WI38 (cell line): ENCODE data around the gene TGM3.

Experiments used
- H3K4me3 ChIP-seq: 2 replicates; pipeline ENCODE4 v1.5.1; 2011; ENCODE audit warnings: low read depth, mild to moderate bottlenecking, control low read depth, low read length
- CTCF ChIP-seq: IDR thresholded peaks from 2 replicates; pipeline ENCODE4 v1.5.1; 2012; ENCODE audit warnings: low read depth, mild to moderate bottlenecking, control low read depth, low read length

TGM3 gene

GRCh38 chr20:2346188-2346587 is 50.4 kb downstream of the TGM3 start:
- no peak overlapping the region for H3K4me3 ChIP-seq
- TF ChIP-seq CTCF = no peak

GRCh38 chr20:2348336-2348735 is 52.5 kb downstream of the TGM3 start:
- no peak for TF ChIP-seq CTCF
- H3K4me3 ChIP-seq = no peak overlapping the region

GRCh38 chr20:2349801-2350200 is 54.0 kb downstream of the TGM3 start:
- no peak overlapping the region for H3K4me3 ChIP-seq
- TF ChIP-seq CTCF = no peak

DNA sequence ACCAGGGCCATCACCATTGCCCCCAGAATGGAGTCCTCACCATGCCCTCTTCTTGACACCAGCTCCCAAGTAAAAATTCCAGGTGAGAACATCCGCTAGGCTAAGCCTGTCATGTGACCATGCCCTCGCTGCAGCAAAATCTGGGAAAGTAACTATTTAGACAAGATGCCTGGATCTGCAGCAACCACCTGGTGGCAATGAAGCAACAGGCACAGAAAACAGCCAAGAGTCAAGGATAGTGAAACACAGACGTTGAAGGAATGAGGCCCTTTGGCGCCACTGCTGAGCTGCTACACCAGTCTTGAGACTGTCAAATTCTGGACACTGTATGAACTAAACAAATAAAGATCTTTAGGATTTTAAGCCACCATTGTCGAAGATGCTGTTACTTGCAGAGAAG is 54.8 kb downstream of the TGM3 start:
- no peak overlapping the region for H3K4me3 ChIP-seq
- no peak for TF ChIP-seq CTCF

DNA sequence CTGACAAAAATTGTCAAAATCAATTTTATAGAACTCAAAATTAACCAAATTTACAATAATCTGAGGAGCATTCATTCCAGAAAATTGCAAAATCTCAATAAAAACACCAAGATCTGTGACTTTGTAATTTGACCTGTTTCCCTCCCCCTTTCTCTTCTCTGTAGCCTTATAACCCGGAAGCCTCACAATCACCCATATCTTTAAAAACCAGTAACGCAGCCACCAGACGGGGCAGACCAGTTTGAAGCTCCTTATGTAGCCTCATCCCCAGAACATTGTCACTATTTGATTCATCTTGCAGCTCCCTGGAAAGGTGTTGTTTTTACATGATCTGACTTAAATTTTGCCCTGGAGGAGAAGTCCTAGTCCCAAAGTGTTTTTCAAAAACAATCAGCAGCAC is 57.4 kb downstream of the TGM3 start:
- TF ChIP-seq CTCF = no peak
- no peak overlapping the region for H3K4me3 ChIP-seq

DNA sequence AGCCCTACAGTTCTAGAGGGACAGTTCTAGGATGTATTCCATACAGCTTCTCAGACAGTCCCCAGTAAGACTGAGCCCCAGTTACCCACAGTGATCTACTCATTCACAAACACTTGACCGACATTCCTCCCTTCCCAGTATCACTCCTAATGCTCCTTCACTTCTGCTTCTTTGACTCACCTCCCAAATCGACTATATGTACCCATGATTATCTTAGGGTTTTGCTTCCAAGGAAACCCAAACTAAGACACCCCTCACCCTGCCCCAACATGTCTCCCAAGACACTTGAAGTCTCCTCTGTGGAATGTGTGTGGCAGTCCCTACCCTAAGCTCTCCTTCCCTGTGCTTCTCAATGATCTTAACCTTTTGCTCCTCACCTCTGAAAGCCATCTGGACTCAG is 61.3 kb downstream of the TGM3 start:
- TF ChIP-seq CTCF = no peak
- H3K4me3 ChIP-seq = no peak overlapping the region

DNA sequence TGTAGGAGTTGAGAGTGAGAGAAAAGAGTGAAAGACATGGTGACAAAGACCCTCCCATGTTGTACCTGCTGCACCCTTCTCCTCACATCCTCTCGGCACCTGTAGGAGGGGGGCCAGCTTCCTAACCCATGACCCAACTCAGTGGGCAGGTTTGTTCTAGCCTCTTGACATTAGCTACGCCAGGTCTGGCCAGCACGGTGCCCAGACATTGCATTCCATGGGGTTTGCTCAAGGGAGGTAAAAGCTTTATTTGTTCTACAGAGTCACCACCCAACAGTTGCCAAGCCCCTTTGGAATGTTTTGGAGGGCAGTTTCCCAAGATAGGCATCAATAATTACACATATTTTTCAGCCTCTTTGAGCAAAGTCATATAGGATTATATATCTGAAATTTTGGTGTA is 62.2 kb downstream of the TGM3 start:
- TF ChIP-seq CTCF = no peak

More for the DNA sequence above, 62.2 kb downstream of the TGM3 start:
- H3K4me3 ChIP-seq = no peak overlapping the region
